BJ (cell line): ENCODE results near the gene CMPK2. TPM values are rescaled to one million over a fixed set of nuclear protein-coding genes. Genes with fewer than 3 reads are reported as not detected.

ENCODE experiments used
- CTCF ChIA-PET: fragments of 350-600 bp; formaldehyde crosslinking; extraction: SDS; loops from one replicate; lab custom pipeline; 2021; ENCODE audit warnings: antibody characterized with exemption, inconsistent platforms; lab: Yijun Ruan, JAX
- POLR2A ChIA-PET: fragments of 300-600 bp; sonication (Branson Sonifier 250); formaldehyde crosslinking; extraction: SDS; loops from one replicate; lab custom pipeline; 2021; ENCODE audit warnings: antibody characterized with exemption; lab: Charles Lee
- DNase-seq: peaks from one replicate; pipeline ENCODE4 v3.0.0-alpha.2; 2011; ENCODE audit warnings: low read depth
- H3K27me3 ChIP-seq: 2 replicates; pipeline ENCODE4 v1.6.0; 2011; ENCODE audit warnings: low read length; ENCODE audit not compliant: control insufficient read depth, insufficient read depth
- H3K36me3 ChIP-seq: 2 replicates; pipeline ENCODE4 v1.5.1; 2011; ENCODE audit warnings: low read length; ENCODE audit not compliant: control insufficient read depth, insufficient read depth
- H3K4me3 ChIP-seq: 2 replicates; pipeline ENCODE4 v1.5.1; 2011; ENCODE audit warnings: low read depth, mild to moderate bottlenecking, control low read depth, low read length
- polyA plus RNA-seq: library from polyadenylated mRNA; depleted of rRNA; stranded (reverse); fragments of >200 nt; gene quantifications from 2 replicates; pipeline ENCODE4 v1.2.3, GENCODE V29; 2011
- TF ChIP-seq, protein P1 (sequence below): IDR thresholded peaks from 2 replicates; pipeline ENCODE4 v1.5.1; 2011; ENCODE audit warnings: low read depth, mild to moderate bottlenecking, control low read depth, inconsistent platforms, low read length, moderate library complexity; ENCODE audit not compliant: insufficient read depth

The CMPK2 gene
- polyA plus RNA-seq, 1 experiment = 0.66 TPM

DNA sequence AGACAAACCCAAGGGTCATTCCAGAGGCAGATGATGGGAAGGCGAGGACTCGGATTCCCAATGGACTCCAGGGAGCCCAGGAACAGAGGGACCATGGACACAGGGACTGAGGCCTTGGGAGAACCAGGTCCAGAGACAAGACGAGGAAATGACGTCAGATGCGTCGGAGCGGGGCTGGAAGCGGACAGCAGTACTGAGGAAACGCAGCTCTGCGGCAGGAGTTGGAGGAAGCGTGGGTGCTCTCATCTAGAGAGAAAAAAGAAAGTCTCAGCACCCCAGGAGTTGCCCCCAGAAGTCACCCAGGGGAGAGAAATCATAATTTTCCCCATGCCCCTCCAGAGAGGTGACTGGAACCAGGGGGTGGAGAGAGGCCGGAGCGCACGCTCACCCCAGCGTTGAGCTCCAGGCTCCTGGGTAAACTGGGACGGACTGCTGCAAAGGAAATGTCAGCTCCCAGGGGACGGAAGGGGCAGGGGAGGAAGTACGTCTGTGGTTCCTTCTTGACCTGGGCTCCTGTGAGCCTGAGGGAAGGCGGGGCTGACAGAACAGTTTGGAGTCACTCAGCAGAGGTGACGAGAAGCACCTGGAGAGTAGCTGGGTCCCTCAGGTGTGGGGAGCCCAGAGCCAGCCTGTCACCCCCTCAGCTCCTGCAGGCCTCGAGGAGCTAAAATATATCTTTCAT lies 44.7 kb downstream of the CMPK2 start:
- DNase-seq = no peak
- POLR2A ChIA-PET = no interaction called here
- no peak overlapping the region for H3K4me3 ChIP-seq
- TF ChIP-seq, protein P1, sequence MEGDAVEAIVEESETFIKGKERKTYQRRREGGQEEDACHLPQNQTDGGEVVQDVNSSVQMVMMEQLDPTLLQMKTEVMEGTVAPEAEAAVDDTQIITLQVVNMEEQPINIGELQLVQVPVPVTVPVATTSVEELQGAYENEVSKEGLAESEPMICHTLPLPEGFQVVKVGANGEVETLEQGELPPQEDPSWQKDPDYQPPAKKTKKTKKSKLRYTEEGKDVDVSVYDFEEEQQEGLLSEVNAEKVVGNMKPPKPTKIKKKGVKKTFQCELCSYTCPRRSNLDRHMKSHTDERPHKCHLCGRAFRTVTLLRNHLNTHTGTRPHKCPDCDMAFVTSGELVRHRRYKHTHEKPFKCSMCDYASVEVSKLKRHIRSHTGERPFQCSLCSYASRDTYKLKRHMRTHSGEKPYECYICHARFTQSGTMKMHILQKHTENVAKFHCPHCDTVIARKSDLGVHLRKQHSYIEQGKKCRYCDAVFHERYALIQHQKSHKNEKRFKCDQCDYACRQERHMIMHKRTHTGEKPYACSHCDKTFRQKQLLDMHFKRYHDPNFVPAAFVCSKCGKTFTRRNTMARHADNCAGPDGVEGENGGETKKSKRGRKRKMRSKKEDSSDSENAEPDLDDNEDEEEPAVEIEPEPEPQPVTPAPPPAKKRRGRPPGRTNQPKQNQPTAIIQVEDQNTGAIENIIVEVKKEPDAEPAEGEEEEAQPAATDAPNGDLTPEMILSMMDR = no peak
- no peaks in the 10 kb centered on the region for H3K36me3 ChIP-seq
- H3K27me3 ChIP-seq = no peaks in the 10 kb centered on the region
- CTCF ChIA-PET = interaction anchor here (2.2 kb wide), 1 partner anchor 12 kb away, joined by 7 read pairs; no protein-coding TSS in a partner anchor

DNA sequence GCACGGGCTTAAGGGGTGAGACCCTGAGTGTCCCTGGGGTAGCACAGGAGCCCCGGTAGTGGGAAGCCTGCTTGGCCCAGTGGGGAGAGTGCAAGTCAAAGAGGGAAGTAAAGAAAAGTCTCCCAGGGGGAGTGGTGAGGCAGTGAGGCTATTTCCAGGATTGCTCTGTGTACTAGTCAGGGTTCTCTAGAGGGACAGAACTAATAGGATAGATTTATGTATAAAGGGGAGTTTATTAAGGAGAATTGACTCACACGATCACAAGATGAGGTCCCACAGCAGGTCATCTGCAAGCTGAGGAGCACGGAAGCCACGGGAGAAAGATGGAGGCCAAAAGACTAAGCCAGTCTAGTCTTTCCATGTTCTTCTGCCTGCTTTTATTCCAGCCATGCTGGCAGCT lies 45.5 kb downstream of the CMPK2 start:
- no peak for DNase-seq
- Histone ChIP-seq H3K27me3 (no peaks in the 10 kb centered on the region), H3K36me3 (no peaks in the 10 kb centered on the region), H3K4me3 (no peak overlapping the region)
- TF ChIP-seq, protein P1 = no peak
- CTCF ChIA-PET = no interaction called here
- POLR2A ChIA-PET = no interaction called here

DNA sequence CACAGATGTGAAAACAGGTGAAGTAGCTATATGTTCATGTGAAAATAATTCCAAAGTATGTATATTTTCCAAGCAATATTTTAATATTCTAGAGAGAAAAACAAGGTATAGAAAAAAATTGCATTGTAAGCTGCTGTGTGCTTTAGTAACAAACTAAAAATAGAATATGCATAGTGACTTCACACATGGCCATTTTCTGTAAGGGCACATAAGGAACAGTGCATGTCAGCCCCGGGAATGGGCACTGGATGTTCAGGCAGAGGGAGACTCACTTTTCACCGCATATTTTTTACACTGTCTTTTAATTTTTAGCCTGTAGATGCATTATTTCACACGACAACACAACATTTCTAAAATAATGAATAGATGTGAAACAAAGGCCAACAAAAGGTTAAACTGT lies 46.0 kb downstream of the CMPK2 start:
- no peak for DNase-seq
- ChIA-PET CTCF (interaction anchor here (1.0 kb wide), 1 partner anchor 10 kb away, joined by 3 read pairs; no protein-coding TSS in a partner anchor), POLR2A (no interaction called here)
- TF ChIP-seq, protein P1 = no peak
- Histone ChIP-seq H3K27me3 (no peaks in the 10 kb centered on the region), H3K4me3 (no peak overlapping the region), H3K36me3 (no peaks in the 10 kb centered on the region)

DNA sequence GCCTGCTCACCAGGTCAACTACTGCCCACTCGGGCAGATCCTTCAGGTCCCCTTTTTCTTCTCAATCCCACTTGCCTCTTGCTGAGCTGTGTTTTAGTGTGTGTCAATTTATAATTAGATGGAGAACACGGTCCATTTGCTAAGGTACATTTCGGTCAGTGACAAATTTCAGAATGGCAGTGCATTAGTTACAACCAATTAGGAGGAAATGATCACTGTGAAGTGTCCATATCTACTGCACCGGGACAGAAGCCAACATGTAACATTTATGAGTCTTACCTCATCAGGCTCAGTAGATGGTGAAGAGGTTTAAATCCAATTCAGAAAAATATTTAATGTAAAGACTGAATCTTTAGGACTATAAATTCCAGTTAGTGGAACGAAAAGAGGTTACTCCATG lies 47.7 kb downstream of the CMPK2 start:
- ChIA-PET CTCF (no interaction called here), POLR2A (no interaction called here)
- H3K36me3 ChIP-seq = no peaks in the 10 kb centered on the region
- no peak for DNase-seq
- no peaks in the 10 kb centered on the region for H3K27me3 ChIP-seq
- TF ChIP-seq, protein P1 = no peak
- no peak overlapping the region for H3K4me3 ChIP-seq

DNA sequence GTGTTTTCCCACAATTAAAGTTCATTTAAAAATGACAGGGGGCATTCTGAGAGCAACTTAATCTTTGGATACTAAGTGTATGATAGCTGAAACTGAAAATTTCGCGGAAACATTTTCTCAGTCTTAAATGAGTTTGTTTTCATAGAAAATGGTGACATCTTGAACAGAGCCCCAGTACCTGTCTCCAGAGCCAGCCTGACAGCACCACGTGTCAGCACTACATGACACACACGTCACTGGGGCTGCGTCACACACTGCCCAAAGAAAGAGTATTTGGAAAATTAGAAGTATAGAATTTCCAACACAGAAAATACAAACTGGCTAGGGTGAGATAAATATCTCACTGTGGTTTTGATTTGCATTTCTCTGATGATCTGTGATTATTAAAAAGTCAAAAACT lies 50.8 kb downstream of the CMPK2 start:
- no peak for DNase-seq
- POLR2A ChIA-PET = no interaction called here
- TF ChIP-seq, protein P1 = no peak
- H3K36me3 ChIP-seq = no peaks in the 10 kb centered on the region
- H3K4me3 ChIP-seq = no peak overlapping the region
- no peaks in the 10 kb centered on the region for H3K27me3 ChIP-seq
- CTCF ChIA-PET = interaction anchor here (0.9 kb wide), 1 partner anchor 9 kb away, joined by 3 read pairs; no protein-coding TSS in a partner anchor
